T-helper 1 cell treated with Interleukin-12 subunit alpha and Interleukin-12 subunit beta and Interleukin-4 antibody, amounts not matched to agents 30 μg/mL and 1 μg/mL, for 36 hours (primary cell): ENCODE measurements around the gene PANK4.

Source experiments
- H3K27ac Mint-ChIP-seq: one replicate; pipeline ENCODE4 v1.8.0; 2021; ENCODE audit warnings: mild to moderate bottlenecking, mixed read lengths
- H3K27me3 Mint-ChIP-seq: one replicate; pipeline ENCODE4 v1.8.0; 2021; ENCODE audit warnings: low read depth, mixed read lengths
- H3K36me3 Mint-ChIP-seq: one replicate; pipeline ENCODE4 v1.8.0; 2021; ENCODE audit warnings: low read depth, mixed read lengths
- H3K4me1 Mint-ChIP-seq: one replicate; pipeline ENCODE4 v1.8.0; 2021; ENCODE audit warnings: low read depth, mixed read lengths
- H3K4me3 Mint-ChIP-seq: one replicate; pipeline ENCODE4 v1.8.0; 2021; ENCODE audit warnings: mild to moderate bottlenecking, moderate library complexity, mixed read lengths
- H3K9me3 Mint-ChIP-seq: one replicate; pipeline ENCODE4 v1.8.0; 2021; ENCODE audit warnings: mixed read lengths

The PANK4 gene

DNA sequence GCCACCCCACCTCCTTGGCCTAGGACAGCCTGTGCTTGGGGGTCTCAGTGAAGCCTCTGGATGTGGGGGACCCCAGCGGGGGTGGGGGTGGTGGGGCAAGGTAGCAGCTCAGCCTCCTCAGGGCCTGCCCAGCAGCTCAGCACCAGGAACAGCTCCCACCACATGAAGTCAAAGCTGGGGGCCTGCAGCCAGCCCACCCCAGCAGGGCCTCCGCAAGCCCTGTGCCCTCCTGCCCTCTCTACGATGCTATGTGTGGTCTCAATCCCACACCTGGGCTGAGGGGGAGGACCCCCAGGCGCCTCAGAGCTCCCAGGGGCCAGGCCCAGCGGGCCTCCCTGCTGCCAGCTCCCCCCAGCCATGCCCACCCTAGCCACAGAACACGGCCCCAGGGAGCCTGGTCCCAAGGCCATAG is 18.6 kb downstream of the PANK4 start:
- H3K4me3 Mint-ChIP-seq, result no peak overlapping the region

DNA sequence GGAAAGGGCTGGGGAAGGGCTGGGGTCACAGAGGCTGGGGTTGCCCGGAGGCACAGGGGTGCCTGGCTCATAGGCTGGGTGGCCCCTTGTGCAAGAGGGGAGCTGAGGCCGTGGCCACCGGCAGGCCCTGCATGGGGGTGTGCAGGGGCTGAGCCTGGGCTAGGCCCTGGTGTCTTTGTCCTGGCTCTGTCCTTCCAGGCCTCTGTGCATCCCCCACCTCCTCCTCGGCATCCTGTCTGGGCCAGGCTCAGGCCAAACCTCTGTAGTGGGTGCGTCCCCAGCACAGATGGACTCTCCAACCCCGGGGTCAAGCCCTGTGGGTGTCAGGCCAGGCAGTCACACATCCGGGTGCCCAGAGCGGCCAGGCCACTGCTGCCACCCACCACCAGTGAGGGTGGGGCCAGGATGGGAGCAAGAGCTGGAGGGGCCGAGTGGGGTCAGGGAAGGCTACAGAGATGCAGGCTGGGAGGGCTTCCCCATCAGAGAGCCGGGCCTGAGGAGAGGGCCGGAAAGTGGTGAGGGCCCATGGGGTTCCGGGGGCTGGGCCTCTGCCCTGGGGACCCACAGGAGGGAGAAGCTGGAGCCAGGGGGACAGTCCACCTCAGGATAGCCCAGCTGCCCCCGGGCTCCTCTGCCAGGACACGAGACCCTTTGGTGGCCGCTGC is 19.4 kb downstream of the PANK4 start:
- Mint-ChIP-seq H3K36me3 (peaks cover 5% of the 10 kb centered on the region), H3K27me3 (no peaks in the 10 kb centered on the region), H3K4me3 (no peak overlapping the region), H3K27ac (no peak overlapping the region), H3K9me3 (no peaks in the 10 kb centered on the region), H3K4me1 (no peaks in the 10 kb centered on the region)

More for the DNA sequence above, 18.6 kb downstream of the PANK4 start:
- no peaks in the 10 kb centered on the region for H3K4me1 Mint-ChIP-seq
- H3K9me3 Mint-ChIP-seq, result no peaks in the 10 kb centered on the region
- no peaks in the 10 kb centered on the region for H3K27me3 Mint-ChIP-seq
- H3K27ac Mint-ChIP-seq, result no peak overlapping the region
- H3K36me3 Mint-ChIP-seq, result peaks cover 5% of the 10 kb centered on the region

GRCh38 chr1:2506007-2506860 is 20.2 kb downstream of the PANK4 start:
- no peaks in the 10 kb centered on the region for H3K36me3 Mint-ChIP-seq
- H3K9me3 Mint-ChIP-seq, result no peaks in the 10 kb centered on the region
- no peak overlapping the region for H3K27ac Mint-ChIP-seq
- H3K27me3 Mint-ChIP-seq, result no peaks in the 10 kb centered on the region
- no peaks in the 10 kb centered on the region for H3K4me1 Mint-ChIP-seq
- no peak overlapping the region for H3K4me3 Mint-ChIP-seq

GRCh38 chr1:2505461-2505994 is 20.9 kb downstream of the PANK4 start:
- Mint-ChIP-seq H3K27ac (no peak overlapping the region), H3K27me3 (no peaks in the 10 kb centered on the region), H3K4me3 (no peak overlapping the region), H3K9me3 (no peaks in the 10 kb centered on the region), H3K36me3 (no peaks in the 10 kb centered on the region), H3K4me1 (peaks cover under 1% of the 10 kb centered on the region)

GRCh38 chr1:2504949-2505272 is 21.5 kb downstream of the PANK4 start:
- peaks cover 3% of the 10 kb centered on the region for H3K4me1 Mint-ChIP-seq
- H3K4me3 Mint-ChIP-seq, result no peak overlapping the region
- no peaks in the 10 kb centered on the region for H3K9me3 Mint-ChIP-seq
- no peaks in the 10 kb centered on the region for H3K36me3 Mint-ChIP-seq
- H3K27ac Mint-ChIP-seq, result no peak overlapping the region
- no peaks in the 10 kb centered on the region for H3K27me3 Mint-ChIP-seq

GRCh38 chr1:2504225-2504948 is 22.0 kb downstream of the PANK4 start:
- H3K27me3 Mint-ChIP-seq, result no peaks in the 10 kb centered on the region
- H3K27ac Mint-ChIP-seq, result no peak overlapping the region
- H3K4me3 Mint-ChIP-seq, result no peak overlapping the region
- H3K9me3 Mint-ChIP-seq, result no peaks in the 10 kb centered on the region
- no peaks in the 10 kb centered on the region for H3K36me3 Mint-ChIP-seq
- peaks cover 3% of the 10 kb centered on the region for H3K4me1 Mint-ChIP-seq

GRCh38 chr1:2503554-2504224 is 22.7 kb downstream of the PANK4 start:
- H3K27me3 Mint-ChIP-seq, result no peaks in the 10 kb centered on the region
- H3K4me3 Mint-ChIP-seq, result no peak overlapping the region
- H3K36me3 Mint-ChIP-seq, result no peaks in the 10 kb centered on the region
- no peak overlapping the region for H3K27ac Mint-ChIP-seq
- H3K4me1 Mint-ChIP-seq, result peaks cover 3% of the 10 kb centered on the region
- no peaks in the 10 kb centered on the region for H3K9me3 Mint-ChIP-seq

DNA sequence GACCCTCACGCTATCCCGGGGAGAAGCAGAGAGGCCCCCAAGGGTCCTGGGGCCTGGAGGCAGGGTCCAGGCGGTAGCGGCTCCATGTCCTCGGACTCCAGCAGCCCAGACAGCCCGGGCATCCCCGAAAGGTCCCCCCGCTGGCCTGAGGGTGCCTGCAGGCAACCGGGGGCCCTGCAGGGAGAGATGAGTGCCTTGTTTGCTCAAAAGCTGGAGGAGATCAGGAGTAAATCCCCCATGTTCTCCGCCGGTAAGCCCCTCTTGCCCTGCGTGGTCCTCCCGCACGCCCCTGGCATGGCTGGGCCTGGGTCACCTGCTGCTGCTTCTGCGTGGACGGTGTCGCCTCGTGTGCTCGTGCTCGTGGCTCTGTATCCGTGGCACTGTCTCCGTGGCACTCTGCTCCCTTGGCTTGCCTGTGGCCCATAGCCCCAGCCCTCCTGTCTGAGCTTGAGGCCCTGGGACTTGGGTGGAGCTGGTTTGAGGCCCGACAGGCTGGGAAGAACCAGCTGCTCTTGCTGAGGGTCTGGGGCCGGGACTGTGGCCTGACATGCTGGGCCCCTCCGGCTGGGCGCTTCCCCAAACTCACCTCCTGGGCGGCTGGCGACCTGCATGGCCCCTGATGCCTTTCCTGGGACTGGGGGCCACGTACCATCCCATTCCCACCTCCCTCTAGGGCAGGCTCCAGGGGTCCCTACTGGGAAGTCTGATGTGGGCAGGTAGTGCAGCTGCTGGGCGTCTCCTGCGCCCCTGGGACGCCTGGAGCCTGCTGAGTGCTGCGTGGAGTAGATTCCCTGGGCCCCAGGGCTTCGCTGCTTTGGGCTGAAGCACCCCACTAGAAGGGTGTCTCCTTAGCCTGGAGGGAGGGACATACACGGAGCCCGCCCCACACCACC is 23.5 kb downstream of the PANK4 start:
- Mint-ChIP-seq H3K27ac (no peak overlapping the region), H3K36me3 (no peaks in the 10 kb centered on the region), H3K9me3 (no peaks in the 10 kb centered on the region)

DNA sequence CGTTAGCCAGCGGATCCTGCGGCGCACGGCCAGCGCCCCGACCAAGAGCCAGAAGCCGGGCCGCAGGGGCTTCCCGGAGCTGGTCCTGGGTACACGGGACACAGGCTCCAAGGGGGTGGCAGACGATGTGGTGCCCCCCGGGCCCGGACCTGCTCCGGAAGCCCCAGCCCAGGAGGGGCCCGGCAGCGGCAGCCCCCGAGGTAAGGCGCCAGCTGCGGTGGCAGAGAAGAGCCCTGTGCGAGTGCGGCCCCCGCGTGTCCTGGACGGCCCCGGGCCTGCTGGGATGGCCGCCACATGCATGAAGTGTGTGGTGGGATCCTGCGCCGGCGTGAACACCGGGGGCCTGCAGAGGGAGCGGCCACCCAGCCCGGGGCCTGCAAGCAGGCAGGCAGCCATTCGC is 24.2 kb downstream of the PANK4 start:
- Mint-ChIP-seq H3K27ac (no peak overlapping the region), H3K27me3 (no peaks in the 10 kb centered on the region), H3K4me1 (peaks cover 3% of the 10 kb centered on the region), H3K36me3 (no peaks in the 10 kb centered on the region), H3K4me3 (no peak overlapping the region), H3K9me3 (no peaks in the 10 kb centered on the region)

More for the DNA sequence above, 23.5 kb downstream of the PANK4 start:
- H3K27me3 Mint-ChIP-seq, result no peaks in the 10 kb centered on the region
- H3K4me1 Mint-ChIP-seq, result peaks cover 3% of the 10 kb centered on the region
- H3K4me3 Mint-ChIP-seq, result no peak overlapping the region

- Mint-ChIP-seq H3K4me1 (peaks cover 3% of the 10 kb centered on the region), H3K9me3 (no peaks in the 10 kb centered on the region), H3K27ac (no peak overlapping the region), H3K27me3 (no peaks in the 10 kb centered on the region), H3K4me3 (no peak overlapping the region), H3K36me3 (no peaks in the 10 kb centered on the region)
Observed at GRCh38 chr1:2501820-2502119, 24.6 kb downstream of the PANK4 start.

GRCh38 chr1:2501041-2501819 is 25.2 kb downstream of the PANK4 start:
- Mint-ChIP-seq H3K9me3 (no peaks in the 10 kb centered on the region), H3K27me3 (no peaks in the 10 kb centered on the region), H3K36me3 (no peaks in the 10 kb centered on the region), H3K4me3 (no peak overlapping the region), H3K4me1 (peaks cover 3% of the 10 kb centered on the region), H3K27ac (no peak overlapping the region)

GRCh38 chr1:2499986-2500596 is 26.3 kb downstream of the PANK4 start:
- no peaks in the 10 kb centered on the region for H3K9me3 Mint-ChIP-seq
- H3K27ac Mint-ChIP-seq, result peak overlapping the region; percentile 66
- no peaks in the 10 kb centered on the region for H3K36me3 Mint-ChIP-seq
- H3K4me1 Mint-ChIP-seq, result peaks cover 3% of the 10 kb centered on the region
- H3K4me3 Mint-ChIP-seq, result peak overlapping the region; percentile 23
- H3K27me3 Mint-ChIP-seq, result no peaks in the 10 kb centered on the region

DNA sequence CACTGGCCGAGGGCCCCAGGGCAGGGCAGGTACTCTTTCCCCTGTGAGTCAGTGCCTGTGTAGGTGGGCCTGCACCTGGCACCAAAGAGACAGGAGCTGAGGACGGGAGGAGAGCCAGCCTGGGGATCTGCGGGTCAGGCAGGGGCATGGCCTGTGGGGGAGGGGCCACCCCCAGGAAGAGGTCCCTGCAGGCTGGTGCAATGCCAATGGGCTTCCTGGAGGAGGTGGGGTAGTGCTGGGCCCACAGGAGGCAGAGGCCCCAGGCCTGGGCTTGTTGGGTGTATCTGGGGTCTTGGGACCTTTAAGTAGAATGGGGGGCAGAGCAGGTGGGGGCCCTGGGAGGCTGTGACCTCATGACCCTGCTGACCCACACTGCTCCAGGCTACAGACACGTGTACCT is 27.1 kb downstream of the PANK4 start:
- H3K27me3 Mint-ChIP-seq, result no peaks in the 10 kb centered on the region
- H3K4me1 Mint-ChIP-seq, result peaks cover 3% of the 10 kb centered on the region
- H3K27ac Mint-ChIP-seq, result no peak overlapping the region
- H3K4me3 Mint-ChIP-seq, result no peak overlapping the region
- H3K36me3 Mint-ChIP-seq, result no peaks in the 10 kb centered on the region
- no peaks in the 10 kb centered on the region for H3K9me3 Mint-ChIP-seq
